GM12801 (cell line): Measurements from ENCODE around the gene FGB.

Experiments
- TF ChIP-seq, protein P1 (sequence below): IDR thresholded peaks from one replicate; pipeline ENCODE4 v1.5.1; 2011; ENCODE audit warnings: control low read depth; ENCODE audit not compliant: insufficient read length; ENCODE audit errors: extremely low read depth

FGB gene

GRCh38 chr4:154617820-154618317 is 55.1 kb downstream of the FGB start:
- TF ChIP-seq, protein P1, sequence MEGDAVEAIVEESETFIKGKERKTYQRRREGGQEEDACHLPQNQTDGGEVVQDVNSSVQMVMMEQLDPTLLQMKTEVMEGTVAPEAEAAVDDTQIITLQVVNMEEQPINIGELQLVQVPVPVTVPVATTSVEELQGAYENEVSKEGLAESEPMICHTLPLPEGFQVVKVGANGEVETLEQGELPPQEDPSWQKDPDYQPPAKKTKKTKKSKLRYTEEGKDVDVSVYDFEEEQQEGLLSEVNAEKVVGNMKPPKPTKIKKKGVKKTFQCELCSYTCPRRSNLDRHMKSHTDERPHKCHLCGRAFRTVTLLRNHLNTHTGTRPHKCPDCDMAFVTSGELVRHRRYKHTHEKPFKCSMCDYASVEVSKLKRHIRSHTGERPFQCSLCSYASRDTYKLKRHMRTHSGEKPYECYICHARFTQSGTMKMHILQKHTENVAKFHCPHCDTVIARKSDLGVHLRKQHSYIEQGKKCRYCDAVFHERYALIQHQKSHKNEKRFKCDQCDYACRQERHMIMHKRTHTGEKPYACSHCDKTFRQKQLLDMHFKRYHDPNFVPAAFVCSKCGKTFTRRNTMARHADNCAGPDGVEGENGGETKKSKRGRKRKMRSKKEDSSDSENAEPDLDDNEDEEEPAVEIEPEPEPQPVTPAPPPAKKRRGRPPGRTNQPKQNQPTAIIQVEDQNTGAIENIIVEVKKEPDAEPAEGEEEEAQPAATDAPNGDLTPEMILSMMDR, result no peak

DNA sequence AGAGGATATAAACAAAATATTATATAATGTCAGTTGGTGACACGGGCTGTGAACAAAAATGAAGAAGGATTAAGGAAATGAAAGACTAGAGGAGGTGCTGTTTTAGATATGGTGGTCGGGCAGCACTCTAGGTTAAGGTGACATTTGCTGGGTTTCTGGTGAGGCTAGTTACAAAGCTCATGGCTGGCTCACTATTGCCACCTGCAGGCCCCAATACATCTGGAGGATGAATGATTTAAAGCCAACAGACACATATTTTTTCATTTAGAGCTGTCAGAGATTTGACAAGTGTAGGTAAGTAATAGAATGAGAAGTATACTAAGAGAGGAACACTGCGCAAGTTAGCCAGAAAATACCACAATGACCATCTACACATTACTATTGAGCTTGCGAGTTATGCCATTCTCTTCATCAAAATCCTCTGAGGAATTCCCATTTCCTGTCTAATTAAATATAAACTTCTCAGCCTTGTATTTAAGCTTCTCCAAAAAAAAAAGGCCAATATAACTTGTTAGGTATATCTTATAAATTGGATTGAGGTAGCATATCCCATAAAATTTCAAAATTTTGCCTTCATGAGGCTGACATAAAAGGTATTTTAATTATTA is 56.0 kb downstream of the FGB start:
- TF ChIP-seq, protein P1, result no peak

GRCh38 chr4:154620111-154620510 is 57.3 kb downstream of the FGB start:
- TF ChIP-seq, protein P1, result no peak
